Measurements from ENCODE around the gene LETM1. TPM values are rescaled to one million over a fixed set of nuclear protein-coding genes. Genes with fewer than 3 reads are reported as not detected.

LETM1 gene
- total and polyA plus RNA-seq, 2 of the 13 experiments (the other 11 are each of a cell fraction or from before 2014, with no cell fraction given), result 9.7 to 41.6 TPM

GRCh38 chr4:1770791-1771231 lies 85.1 kb downstream of the LETM1 start (continued):
- TF ChIP-seq RERE (CRISPR knock-in tag; IDR thresholded peaks at IDR 0.05; ENCODE audit: low read depth) (no peak), SKI (IDR thresholded peaks at IDR 0.05; ENCODE audit: partially characterized antibody) (no peak), ZNF274 (CRISPR knock-in tag; IDR thresholded peaks at IDR 0.05) (no peak), ZNF674 (CRISPR knock-in tag; IDR thresholded peaks at IDR 0.05; ENCODE audit: low read depth) (no peak), BATF2 (CRISPR knock-in tag; IDR thresholded peaks at IDR 0.05) (no peak), MAX (IDR thresholded peaks at IDR 0.05) (no peak), SIN3B (IDR thresholded peaks at IDR 0.05; ENCODE audit: low read length) (no peak), ZFAT (CRISPR knock-in tag; conservative IDR thresholded peaks at IDR 0.05) (no peak), ZBTB20 (CRISPR knock-in tag; IDR thresholded peaks at IDR 0.05; ENCODE audit: borderline replicate concordance, low read depth) (no peak), CEBPZ (IDR thresholded peaks at IDR 0.05; ENCODE audit: low read length) (no peak), ZNF414 (CRISPR knock-in tag; IDR thresholded peaks at IDR 0.05) (no peak), E2F5 (CRISPR knock-in tag; conservative IDR thresholded peaks at IDR 0.05) (no peak), YEATS4 (CRISPR knock-in tag; IDR thresholded peaks at IDR 0.05; ENCODE audit: borderline replicate concordance) (no peak), SIX1 (CRISPR knock-in tag; IDR thresholded peaks at IDR 0.05; ENCODE audit: borderline replicate concordance) (peak; percentile 54; the same call in 1 of the 2 replicates), ZNF589 (CRISPR knock-in tag; conservative IDR thresholded peaks at IDR 0.05) (no peak), U2AF2 (IDR thresholded peaks at IDR 0.05; ENCODE audit: low read depth, low read length) (no peak), ZNF296 (CRISPR knock-in tag; conservative IDR thresholded peaks at IDR 0.05) (no peak), TRIM22 (IDR thresholded peaks at IDR 0.05) (no peak)
